Stomach (tissue), 4 donors: ENCODE measurements around the gene DHRS7B.

Source experiments
- CTCF ChIP-seq, 7 experiments: fragments of 450-650 bp in 4 of 7; fragments of 200-600 bp in 3 of 7; sonication (generic) in 3 of 7; IDR thresholded peaks; one replicate each; pipeline ENCODE4 v1.5.1; 2016 to 2019; ENCODE audit warnings: antibody characterized with exemption in 7 of 7, control low read depth in 2 of 7, mild to moderate bottlenecking in 1 of 7
- EP300 ChIP-seq: sonication (generic); formaldehyde crosslinking; IDR thresholded peaks from one replicate; pipeline ENCODE4 v1.6.1; 2017; ENCODE audit warnings: antibody characterized with exemption
- POLR2A ChIP-seq, 4 donors: fragments of 450-650 bp; IDR thresholded peaks; one replicate each; pipeline ENCODE4 v1.6.1; 2016; ENCODE audit warnings: antibody characterized with exemption in 4 of 4, control low read depth in 2 of 4, mild to moderate bottlenecking in 1 of 4, moderate library complexity in 1 of 4
- POLR2AphosphoS5 ChIP-seq, 3 donors: sonication (generic); formaldehyde crosslinking; IDR thresholded peaks; one replicate each; pipeline ENCODE4 v1.6.1; 2016; ENCODE audit warnings: antibody characterized with exemption in 3 of 3

GRCh38 chr17:21119247-21119918 is 7.4 kb upstream of the DHRS7B start:
- no peak for TF ChIP-seq POLR2A (IDR thresholded peaks at IDR 0.05)
- peak in 5 of 7 experiments; percentile 77 to 88 (median 79) for TF ChIP-seq CTCF (IDR thresholded peaks at IDR 0.05)
- no peak for TF ChIP-seq EP300
- TF ChIP-seq POLR2AphosphoS5 (IDR thresholded peaks at IDR 0.05): peak in 2 of 3 donors; percentile 2 to 81
